HepG2 (cell line): Measurements from ENCODE around the gene SLC13A3. TPM values are rescaled to one million over a fixed set of nuclear protein-coding genes. Genes with fewer than 3 reads are reported as not detected.

Experiments
- ATAC-seq: fragments of 200-7000 bp; cut with Tn5 transposase; 3 replicates; pipeline ENCODE4 v1.9.1; 2020; ENCODE audit warnings: mild to moderate bottlenecking, moderate library complexity
- BruUV-seq: library from RNA; stranded (reverse); fragments of 400-500 nt; replicated peaks from 2 replicates; lab custom pipeline; 2021; lab: Mats Ljungman, UMichigan
- CTCF ChIA-PET: fragments of 300-600 bp; formaldehyde crosslinking; extraction: SDS; loops from one replicate; lab custom pipeline; 2021; ENCODE audit warnings: low total read pairs, inconsistent platforms, low intra/inter-chr PET ratio; lab: Yijun Ruan, JAX
- POLR2A ChIA-PET: fragments of 350-600 bp; sonication (Branson Sonifier 250); formaldehyde crosslinking; loops from one replicate; lab custom pipeline; 2020; ENCODE audit warnings: antibody characterized with exemption, inconsistent platforms; lab: Yijun Ruan, JAX
- DNase-seq: peaks from one replicate; pipeline ENCODE4 v3.0.0-alpha.2; 2015; ENCODE audit warnings: low spot score
- FAIRE-seq: peaks from 3 replicates; lab custom pipeline; 2011; peaks lifted over from hg19 to GRCh38; lab: Jason Lieb, UNC
- H2AFZ ChIP-seq: one replicate; pipeline ENCODE4 v1.6.1; 2011; ENCODE audit warnings: low read length, inconsistent platforms
- H3K27ac ChIP-seq: fragments of 300-600 bp; 3 replicates; pipeline ENCODE4 v1.8.0; 2011; ENCODE audit warnings: mixed run types, mild to moderate bottlenecking, mixed read lengths, low read length, inconsistent platforms; ENCODE audit not compliant: insufficient read depth; ENCODE audit errors: extremely low read length
- H3K27me3 ChIP-seq, 2 experiments: fragments of 200-600 bp in 1 of 2; 2 replicates in 1 of 2; 3 replicates in 1 of 2; pipeline versions ENCODE4 v1.6.0 to v1.8.0; 2011; ENCODE audit warnings: low read length in 2 of 2, mild to moderate bottlenecking in 2 of 2, moderate library complexity in 2 of 2, inconsistent platforms in 1 of 2; ENCODE audit not compliant: insufficient read depth in 2 of 2, control insufficient read depth in 1 of 2
- H3K36me3 ChIP-seq, 2 experiments: fragments of 200-600 bp in 1 of 2; replicated peaks in 1 of 2; 2 replicates in 1 of 2; 3 replicates in 1 of 2; pipeline versions ENCODE4 v1.5.1 to v1.8.0; 2011; ENCODE audit warnings: low read length in 2 of 2, inconsistent platforms in 1 of 2; ENCODE audit not compliant: insufficient read depth in 2 of 2, control insufficient read depth in 1 of 2
- H3K4me1 ChIP-seq: 2 replicates; pipeline ENCODE4 v1.5.1; 2012; ENCODE audit warnings: low read length, inconsistent platforms; ENCODE audit not compliant: insufficient read depth
- H3K4me2 ChIP-seq: 2 replicates; pipeline ENCODE4 v1.6.0; 2011; ENCODE audit warnings: low read depth, low read length, inconsistent platforms
- H3K4me3 ChIP-seq, 3 experiments: fragments of 200-600 bp in 1 of 3; sonication (generic), shearing (Covaris generic) in 1 of 3; replicated peaks in 1 of 3; 2 replicates each; pipeline ENCODE4 v1.5.1; 2011 to 2016; ENCODE audit warnings: low read length in 3 of 3, inconsistent platforms in 2 of 3, low read depth in 2 of 3, mild to moderate bottlenecking in 2 of 3, control low read depth in 1 of 3, mixed read lengths in 1 of 3; ENCODE audit not compliant: insufficient read depth in 1 of 3
- H3K79me2 ChIP-seq: one replicate; pipeline ENCODE4 v1.6.1; 2011; ENCODE audit warnings: low read length, inconsistent platforms; ENCODE audit not compliant: insufficient read depth
- H3K9ac ChIP-seq: 2 replicates; pipeline ENCODE4 v1.6.0; 2011; ENCODE audit warnings: mild to moderate bottlenecking, low read depth, low read length, inconsistent platforms; ENCODE audit not compliant: insufficient read depth
- H3K9me3 ChIP-seq: 2 replicates; pipeline ENCODE4 v1.5.1; 2012; ENCODE audit warnings: mild to moderate bottlenecking, low read length
- H4K20me1 ChIP-seq: 2 replicates; pipeline ENCODE4 v1.6.0; 2011; ENCODE audit warnings: inconsistent platforms, mild to moderate bottlenecking, low read length, moderate library complexity; ENCODE audit not compliant: insufficient read depth
- ADNP ChIP-seq: sonication (generic); formaldehyde crosslinking; IDR thresholded peaks from 2 replicates; pipeline ENCODE4 v1.4.0; 2020; ENCODE audit warnings: missing genetic modification reagents
- AKAP8 ChIP-seq: sonication (generic); formaldehyde crosslinking; IDR thresholded peaks from 2 replicates; pipeline ENCODE4 v1.5.1; 2020; ENCODE audit warnings: mild to moderate bottlenecking, missing genetic modification reagents
- ARHGAP35 ChIP-seq: sonication (generic); formaldehyde crosslinking; IDR thresholded peaks from 2 replicates; pipeline ENCODE4 v1.9.0; 2022; ENCODE audit warnings: mild to moderate bottlenecking, inconsistent platforms, moderate library complexity, missing genetic modification reagents, borderline replicate concordance
- ATRX ChIP-seq: sonication (generic); formaldehyde crosslinking; IDR thresholded peaks from 2 replicates; pipeline ENCODE4 v1.4.0; 2020; ENCODE audit warnings: missing genetic modification reagents, borderline replicate concordance
- EZH2 ChIP-seq: conservative IDR thresholded peaks from 2 replicates; pipeline ENCODE4 v1.6.1; 2012; ENCODE audit warnings: mild to moderate bottlenecking, low read depth, low read length, moderate library complexity
- HOXA3 ChIP-seq: sonication (generic); formaldehyde crosslinking; IDR thresholded peaks from 2 replicates; pipeline ENCODE4 v1.5.0; 2020; ENCODE audit warnings: missing genetic modification reagents
- MIER3 ChIP-seq: IDR thresholded peaks from 2 replicates; pipeline ENCODE4 v1.6.1; 2016; ENCODE audit warnings: missing compliant biosample characterization, borderline replicate concordance
- TFAP4 ChIP-seq: sonication (generic); IDR thresholded peaks from 2 replicates; pipeline ENCODE4 v1.6.1; 2016; ENCODE audit warnings: low read depth, borderline replicate concordance
- ZBTB25 ChIP-seq: IDR thresholded peaks from 2 replicates; pipeline ENCODE4 v1.6.1; 2018; ENCODE audit warnings: missing genetic modification reagents
- ZNF121 ChIP-seq: sonication (generic); formaldehyde crosslinking; IDR thresholded peaks from 2 replicates; pipeline ENCODE4 v1.5.0; 2020; ENCODE audit warnings: mild to moderate bottlenecking, missing genetic modification reagents
- ZNF766 ChIP-seq: sonication (generic); formaldehyde crosslinking; IDR thresholded peaks from 2 replicates; pipeline ENCODE4 v1.5.0; 2020; ENCODE audit warnings: missing genetic modification reagents, borderline replicate concordance
- ZNF773 ChIP-seq: sonication (generic); formaldehyde crosslinking; IDR thresholded peaks from 2 replicates; pipeline ENCODE4 v1.4.0; 2020; ENCODE audit warnings: missing genetic modification reagents, borderline replicate concordance
- WGBS: methylation state at CpG from one replicate; pipeline ENCODE4 v1.1.6; 2017; ENCODE audit warnings: low lambda C conversion rate; 5-methylcytosine and 5-hydroxymethylcytosine counted together
- in situ Hi-C: cut with HindIII; loops from 2 replicates; pipeline ENCODE4 v1.10.0; 2017; ENCODE audit warnings: low pct_unique_long_range_greater_than_20kb; ENCODE audit not compliant: extremely low pct_ligation_motif_present
- intact Hi-C: fragments of 100-400 bp; cut with micrococcal nuclease; formaldehyde crosslinking; loops from one replicate; pipeline ENCODE4 v1.10.0; 2022; ENCODE audit not compliant: unreplicated experiment
- polyA plus RNA-seq, 8 experiments: library from polyadenylated mRNA; depleted of rRNA in 3 of 8; stranded (reverse) in 7 of 8; unstranded in 1 of 8; fragments of >200 nt; fragmentation: Illumina TruSeq in 4 of 8; extraction: Trizol in 4 of 8; gene quantifications; 2 replicates each; pipeline versions ENCODE4 v1.2.1 to v1.2.3, GENCODE V29; 2011 to 2016; ENCODE audit warnings: low read depth in 4 of 8, missing spikeins in 1 of 8, mixed read lengths in 1 of 8; ENCODE audit not compliant: insufficient read depth in 1 of 8
- total RNA-seq, 5 experiments: library from RNA; depleted of rRNA; stranded (reverse); fragments of >200 nt; fragmentation: Illumina TruSeq; extraction: Trizol; gene quantifications; 2 replicates each; pipeline ENCODE4 v1.2.3, GENCODE V29; 2016; ENCODE audit warnings: low read depth in 1 of 5
- TF ChIP-seq, protein P1 (sequence below): sonication (generic); formaldehyde crosslinking; IDR thresholded peaks from 2 replicates; pipeline ENCODE4 v1.5.1; 2020; ENCODE audit warnings: missing genetic modification reagents, mild to moderate bottlenecking, borderline replicate concordance
- TF ChIP-seq, protein P2 (sequence below): sonication (generic); formaldehyde crosslinking; IDR thresholded peaks from 2 replicates; pipeline ENCODE4 v1.4.0; 2020; ENCODE audit warnings: mild to moderate bottlenecking, missing genetic modification reagents
- TF ChIP-seq, protein P3 (sequence below): sonication (generic); formaldehyde crosslinking; IDR thresholded peaks from 2 replicates; pipeline ENCODE4 v1.5.1; 2020; ENCODE audit warnings: missing genetic modification reagents, mild to moderate bottlenecking, borderline replicate concordance
- TF ChIP-seq, protein P4 (sequence below): sonication (generic); formaldehyde crosslinking; IDR thresholded peaks from 2 replicates; pipeline ENCODE4 v1.8.1; 2022; ENCODE audit warnings: low read depth, mild to moderate bottlenecking, missing genetic modification reagents

SLC13A3 gene
- total and polyA plus RNA-seq, 2 of the 13 experiments (the other 11 are each of a cell fraction or from before 2014, with no cell fraction given), result 66.5 to 76.0 TPM

DNA sequence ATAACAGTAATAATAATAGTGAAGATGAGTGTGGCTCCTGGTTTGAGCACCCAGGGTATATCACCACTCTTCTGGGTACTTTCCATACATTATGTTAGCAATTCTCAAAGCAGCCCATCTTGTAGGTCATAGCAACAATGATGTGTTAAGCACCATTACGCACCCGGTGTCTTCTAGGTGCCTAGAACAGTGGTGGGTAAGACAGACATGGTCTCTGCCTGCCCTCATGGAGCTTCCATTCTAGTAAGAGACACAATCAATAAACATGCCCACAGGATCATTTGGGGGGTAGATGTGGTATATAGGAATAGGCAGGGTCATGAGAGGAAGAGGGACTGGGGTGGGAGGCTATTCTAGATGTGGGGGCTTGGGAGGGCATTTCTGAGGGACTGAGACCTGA is 79.8 kb downstream of the SLC13A3 start:
- intact Hi-C loops, result no loop called here
- WGBS, result 88% methylated on average over 2 of the region's 2 CpGs
- H4K20me1 ChIP-seq, result no peaks in the 10 kb centered on the region
- ATAC-seq (no peak), FAIRE-seq (no peak), DNase-seq (no peak)
- ChIA-PET CTCF (no interaction called here), POLR2A (no interaction called here)
- H3K4me3 ChIP-seq, result no peak overlapping the region
- H3K4me1 ChIP-seq, result peaks cover 15% of the 10 kb centered on the region
- H3K9me3 ChIP-seq, result no peaks in the 10 kb centered on the region
- no peaks in the 10 kb centered on the region for H3K27me3 ChIP-seq
- no peak overlapping the region for H3K27ac ChIP-seq
- H2AFZ ChIP-seq, result no peak overlapping the region
- no TSS peak for BruUV-seq
- H3K9ac ChIP-seq, result no peak overlapping the region
- peaks cover 7 to 13% of the 10 kb centered on the region in 2 experiments; a peak in 4 of 5 replicates for H3K36me3 ChIP-seq
- in situ Hi-C loops, result no loop called here
- H3K4me2 ChIP-seq, result no peak overlapping the region
- H3K79me2 ChIP-seq, result no peaks in the 10 kb centered on the region
- TF ChIP-seq TFAP4 (no peak), ZNF121 (no peak), ZBTB25 (CRISPR knock-in tag) (no peak), ZNF773 (CRISPR knock-in tag) (no peak), AKAP8 (CRISPR knock-in tag) (no peak), ATRX (CRISPR knock-in tag) (no peak), MIER3 (no peak), HOXA3 (CRISPR knock-in tag) (no peak), ZNF766 (CRISPR knock-in tag) (no peak), ADNP (CRISPR knock-in tag) (no peak), ARHGAP35 (CRISPR knock-in tag) (no peak), EZH2 (no peak)
- TF ChIP-seq, protein P1, sequence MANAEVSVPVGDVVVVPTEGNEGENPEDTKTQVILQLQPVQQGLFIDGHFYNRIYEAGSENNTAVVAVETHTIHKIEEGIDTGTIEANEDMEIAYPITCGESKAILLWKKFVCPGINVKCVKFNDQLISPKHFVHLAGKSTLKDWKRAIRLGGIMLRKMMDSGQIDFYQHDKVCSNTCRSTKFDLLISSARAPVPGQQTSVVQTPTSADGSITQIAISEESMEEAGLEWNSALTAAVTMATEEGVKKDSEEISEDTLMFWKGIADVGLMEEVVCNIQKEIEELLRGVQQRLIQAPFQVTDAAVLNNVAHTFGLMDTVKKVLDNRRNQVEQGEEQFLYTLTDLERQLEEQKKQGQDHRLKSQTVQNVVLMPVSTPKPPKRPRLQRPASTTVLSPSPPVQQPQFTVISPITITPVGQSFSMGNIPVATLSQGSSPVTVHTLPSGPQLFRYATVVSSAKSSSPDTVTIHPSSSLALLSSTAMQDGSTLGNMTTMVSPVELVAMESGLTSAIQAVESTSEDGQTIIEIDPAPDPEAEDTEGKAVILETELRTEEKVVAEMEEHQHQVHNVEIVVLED (CRISPR knock-in tag), result no peak
- TF ChIP-seq, protein P2, sequence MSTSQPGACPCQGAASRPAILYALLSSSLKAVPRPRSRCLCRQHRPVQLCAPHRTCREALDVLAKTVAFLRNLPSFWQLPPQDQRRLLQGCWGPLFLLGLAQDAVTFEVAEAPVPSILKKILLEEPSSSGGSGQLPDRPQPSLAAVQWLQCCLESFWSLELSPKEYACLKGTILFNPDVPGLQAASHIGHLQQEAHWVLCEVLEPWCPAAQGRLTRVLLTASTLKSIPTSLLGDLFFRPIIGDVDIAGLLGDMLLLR (CRISPR knock-in tag), result no peak
- TF ChIP-seq, protein P3, sequence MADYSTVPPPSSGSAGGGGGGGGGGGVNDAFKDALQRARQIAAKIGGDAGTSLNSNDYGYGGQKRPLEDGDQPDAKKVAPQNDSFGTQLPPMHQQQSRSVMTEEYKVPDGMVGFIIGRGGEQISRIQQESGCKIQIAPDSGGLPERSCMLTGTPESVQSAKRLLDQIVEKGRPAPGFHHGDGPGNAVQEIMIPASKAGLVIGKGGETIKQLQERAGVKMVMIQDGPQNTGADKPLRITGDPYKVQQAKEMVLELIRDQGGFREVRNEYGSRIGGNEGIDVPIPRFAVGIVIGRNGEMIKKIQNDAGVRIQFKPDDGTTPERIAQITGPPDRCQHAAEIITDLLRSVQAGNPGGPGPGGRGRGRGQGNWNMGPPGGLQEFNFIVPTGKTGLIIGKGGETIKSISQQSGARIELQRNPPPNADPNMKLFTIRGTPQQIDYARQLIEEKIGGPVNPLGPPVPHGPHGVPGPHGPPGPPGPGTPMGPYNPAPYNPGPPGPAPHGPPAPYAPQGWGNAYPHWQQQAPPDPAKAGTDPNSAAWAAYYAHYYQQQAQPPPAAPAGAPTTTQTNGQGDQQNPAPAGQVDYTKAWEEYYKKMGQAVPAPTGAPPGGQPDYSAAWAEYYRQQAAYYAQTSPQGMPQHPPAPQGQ (CRISPR knock-in tag), result no peak
- TF ChIP-seq, protein P4, sequence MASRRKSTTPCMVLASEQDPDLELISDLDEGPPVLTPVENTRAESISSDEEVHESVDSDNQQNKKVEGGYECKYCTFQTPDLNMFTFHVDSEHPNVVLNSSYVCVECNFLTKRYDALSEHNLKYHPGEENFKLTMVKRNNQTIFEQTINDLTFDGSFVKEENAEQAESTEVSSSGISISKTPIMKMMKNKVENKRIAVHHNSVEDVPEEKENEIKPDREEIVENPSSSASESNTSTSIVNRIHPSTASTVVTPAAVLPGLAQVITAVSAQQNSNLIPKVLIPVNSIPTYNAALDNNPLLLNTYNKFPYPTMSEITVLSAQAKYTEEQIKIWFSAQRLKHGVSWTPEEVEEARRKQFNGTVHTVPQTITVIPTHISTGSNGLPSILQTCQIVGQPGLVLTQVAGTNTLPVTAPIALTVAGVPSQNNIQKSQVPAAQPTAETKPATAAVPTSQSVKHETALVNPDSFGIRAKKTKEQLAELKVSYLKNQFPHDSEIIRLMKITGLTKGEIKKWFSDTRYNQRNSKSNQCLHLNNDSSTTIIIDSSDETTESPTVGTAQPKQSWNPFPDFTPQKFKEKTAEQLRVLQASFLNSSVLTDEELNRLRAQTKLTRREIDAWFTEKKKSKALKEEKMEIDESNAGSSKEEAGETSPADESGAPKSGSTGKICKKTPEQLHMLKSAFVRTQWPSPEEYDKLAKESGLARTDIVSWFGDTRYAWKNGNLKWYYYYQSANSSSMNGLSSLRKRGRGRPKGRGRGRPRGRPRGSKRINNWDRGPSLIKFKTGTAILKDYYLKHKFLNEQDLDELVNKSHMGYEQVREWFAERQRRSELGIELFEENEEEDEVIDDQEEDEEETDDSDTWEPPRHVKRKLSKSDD (CRISPR knock-in tag), result no peak
